DMS114 treated with DMSO at 0.1 percent for 48 hours (cell line): Measurements from ENCODE around the gene CCL27.

ENCODE experiments used
- DNase-seq: peaks from one replicate; lab custom pipeline; 2025; ENCODE audit not compliant: unreplicated experiment; lab: John Stamatoyannopoulos, UW

CCL27 gene

GRCh38 chr9:34662526-34663302 lies at the start of gene CCL27:
CCL27 (minus strand) TSS chr9:34662657; CDS start chr9:34662633, 24 bp downstream.
- DNase-seq, result no peak

GRCh38 chr9:34712140-34712539 lies 49.7 kb upstream of the CCL27 start:
- no peak for DNase-seq

- DNase-seq, result no peak
Measured at GRCh38 chr9:34710023-34710422, 47.6 kb upstream of the CCL27 start, which contains the start of gene CCL21. CCL21 (minus strand) TSS chr9:34710136; CDS start chr9:34710066, 70 bp downstream.

- DNase-seq, result no peak
Measured at GRCh38 chr9:34709196-34709978, 46.9 kb upstream of the CCL27 start.

- DNase-seq, result no peak
Measured at GRCh38 chr9:34707130-34707529, 44.7 kb upstream of the CCL27 start.

- peak; percentile 21 for DNase-seq
Measured at GRCh38 chr9:34701769-34702736, 39.6 kb upstream of the CCL27 start.

- DNase-seq, result no peak
Measured at GRCh38 chr9:34701023-34701768, 38.7 kb upstream of the CCL27 start.

GRCh38 chr9:34694811-34695210 lies 32.4 kb upstream of the CCL27 start:
- DNase-seq, result no peak

- DNase-seq, result no peak
Measured at GRCh38 chr9:34693560-34693959, 31.1 kb upstream of the CCL27 start.

GRCh38 chr9:34691936-34692315 lies 29.5 kb upstream of the CCL27 start:
- DNase-seq, result no peak

- DNase-seq, result no peak
Measured at GRCh38 chr9:34690983-34691935, 28.8 kb upstream of the CCL27 start, which contains the start of gene CCL19. CCL19 (minus strand) TSS chr9:34691276; CDS start chr9:34691139, 137 bp downstream.

GRCh38 chr9:34689512-34689911 lies 27.1 kb upstream of the CCL27 start:
- no peak for DNase-seq

GRCh38 chr9:34689116-34689470 lies 26.6 kb upstream of the CCL27 start:
- DNase-seq, result no peak

GRCh38 chr9:34688329-34689115 lies 26.1 kb upstream of the CCL27 start:
- no peak for DNase-seq

GRCh38 chr9:34687276-34688030 lies 25.0 kb upstream of the CCL27 start:
- no peak for DNase-seq

- DNase-seq, result no peak
Measured at GRCh38 chr9:34686732-34687131, 24.3 kb upstream of the CCL27 start.

- DNase-seq, result no peak
Measured at GRCh38 chr9:34686231-34686630, 23.8 kb upstream of the CCL27 start.

GRCh38 chr9:34685591-34685990 lies 23.1 kb upstream of the CCL27 start:
- DNase-seq, result no peak
